Measurements from ENCODE around the gene HPRT1. TPM values are rescaled to one million over a fixed set of nuclear protein-coding genes. Genes with fewer than 3 reads are reported as not detected.

Gene HPRT1
- total RNA-seq (2022; extraction: Qiagen RNA extraction) = 98.4 to 135 TPM (median 105 TPM) in 5 replicates

GRCh38 chrX:134460005-134460861 is at the start of gene HPRT1:
HPRT1 (plus strand) TSS chrX:134460165; CDS start chrX:134460312, 147 bp downstream.

Other genes starting within 250 kb of the HPRT1 start
- not detected in 5 replicates for gene CCDC160, start 223.0 kb upstream of the HPRT1 start, total RNA-seq (2022; extraction: Qiagen RNA extraction)
- gene PHF6, start 86.9 kb upstream of the HPRT1 start, total RNA-seq (2022; extraction: Qiagen RNA extraction) = 9.8 to 14.9 TPM (median 13.3 TPM) in 5 replicates
- gene PLAC1, start 198.3 kb downstream of the HPRT1 start, total RNA-seq (2022; extraction: Qiagen RNA extraction) = 0.52 to 1.5 TPM (median 0.65 TPM) in 5 replicates